ENCODE results near the gene RASGRP1. TPM values are rescaled to one million over a fixed set of nuclear protein-coding genes. Genes with fewer than 3 reads are reported as not detected.

Gene RASGRP1
- total and polyA plus RNA-seq, 12 donors = 0.13 to 2.8 (median 0.49) TPM

DNA sequence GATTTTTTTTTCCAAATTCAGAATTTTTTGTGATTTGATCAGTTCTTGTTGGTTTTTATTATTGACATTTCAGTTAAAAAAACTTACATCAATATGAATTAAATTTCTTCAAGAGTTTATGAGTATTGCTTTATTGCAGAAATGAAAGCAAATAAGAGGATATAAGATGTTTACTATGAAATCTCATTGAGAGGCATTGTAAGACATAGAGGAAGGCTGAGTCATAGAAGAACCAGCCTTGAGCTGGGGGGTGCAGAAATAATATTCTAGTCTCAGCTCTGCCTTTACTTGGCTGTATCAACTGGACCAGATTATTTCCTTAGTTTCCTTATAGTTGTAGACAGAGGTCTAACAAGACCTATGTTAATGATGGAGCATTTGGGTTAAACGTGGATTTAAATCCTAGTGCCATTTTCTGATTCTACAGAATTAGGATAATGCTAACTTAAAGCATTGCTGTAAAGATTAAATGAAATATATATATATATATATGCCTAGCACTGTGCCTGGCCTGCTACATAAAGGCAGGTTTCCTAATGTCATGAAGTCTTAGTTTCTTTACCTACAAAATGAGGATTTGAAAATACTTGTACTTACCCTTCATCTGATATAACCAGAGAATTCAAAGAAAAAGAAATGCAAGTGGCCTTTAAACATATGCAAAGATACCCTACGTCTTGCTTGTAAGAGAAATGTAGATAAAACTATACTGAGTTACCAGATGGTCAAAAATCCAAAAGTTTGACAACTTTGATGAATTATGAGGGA, 103.4 kb downstream of the RASGRP1 start:
- intact Hi-C loops (cut with DNase I) = no loop called here
- no peak overlapping the region for H3K4me3 ChIP-seq
- H3K36me3 ChIP-seq (replicated peaks in 1 of 2) = no peaks in the 10 kb centered on the region
- H3K27ac ChIP-seq = no peak overlapping the region
- DNase-seq = no peak
- no peaks in the 10 kb centered on the region for H3K9me3 ChIP-seq (replicated peaks in 1 of 3)
- no peak for TF ChIP-seq POLR2A (IDR thresholded peaks at IDR 0.05)
- TF ChIP-seq, protein P1, sequence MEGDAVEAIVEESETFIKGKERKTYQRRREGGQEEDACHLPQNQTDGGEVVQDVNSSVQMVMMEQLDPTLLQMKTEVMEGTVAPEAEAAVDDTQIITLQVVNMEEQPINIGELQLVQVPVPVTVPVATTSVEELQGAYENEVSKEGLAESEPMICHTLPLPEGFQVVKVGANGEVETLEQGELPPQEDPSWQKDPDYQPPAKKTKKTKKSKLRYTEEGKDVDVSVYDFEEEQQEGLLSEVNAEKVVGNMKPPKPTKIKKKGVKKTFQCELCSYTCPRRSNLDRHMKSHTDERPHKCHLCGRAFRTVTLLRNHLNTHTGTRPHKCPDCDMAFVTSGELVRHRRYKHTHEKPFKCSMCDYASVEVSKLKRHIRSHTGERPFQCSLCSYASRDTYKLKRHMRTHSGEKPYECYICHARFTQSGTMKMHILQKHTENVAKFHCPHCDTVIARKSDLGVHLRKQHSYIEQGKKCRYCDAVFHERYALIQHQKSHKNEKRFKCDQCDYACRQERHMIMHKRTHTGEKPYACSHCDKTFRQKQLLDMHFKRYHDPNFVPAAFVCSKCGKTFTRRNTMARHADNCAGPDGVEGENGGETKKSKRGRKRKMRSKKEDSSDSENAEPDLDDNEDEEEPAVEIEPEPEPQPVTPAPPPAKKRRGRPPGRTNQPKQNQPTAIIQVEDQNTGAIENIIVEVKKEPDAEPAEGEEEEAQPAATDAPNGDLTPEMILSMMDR (IDR thresholded peaks at IDR 0.05) = no peak
- H3K27me3 ChIP-seq = no peaks in the 10 kb centered on the region
- peaks cover 4 to 7% of the 10 kb centered on the region in 2 donors for H3K4me1 ChIP-seq (replicated peaks in 1 of 2)
- 87 to 95% (median 89%) methylated on average over 2 of the region's 2 CpGs for WGBS, 4 donors

DNA sequence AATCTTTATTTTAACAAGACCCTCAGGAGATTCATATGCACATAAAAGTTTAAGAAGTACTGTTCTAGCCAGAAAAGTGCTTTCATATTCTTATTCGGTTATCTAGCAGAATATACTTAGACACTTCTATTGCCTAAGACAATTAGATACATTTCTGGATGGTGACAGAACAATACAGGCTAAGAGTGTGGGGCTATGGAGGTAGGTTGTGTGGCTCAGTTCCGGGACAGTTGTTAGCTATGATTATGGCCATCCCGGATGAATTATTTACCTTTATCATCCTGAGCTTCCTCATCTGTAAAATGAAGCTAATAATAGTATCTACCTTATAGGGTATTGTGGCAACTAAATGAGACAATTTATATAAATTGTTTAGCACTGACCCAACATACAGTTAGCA, 104.1 kb downstream of the RASGRP1 start:
- Histone ChIP-seq H3K36me3 (replicated peaks in 1 of 2) (no peaks in the 10 kb centered on the region), H3K4me1 (replicated peaks in 1 of 2) (peaks cover 5 to 11% of the 10 kb centered on the region in 2 donors), H3K27ac (no peak overlapping the region), H3K9me3 (replicated peaks in 1 of 3) (no peaks in the 10 kb centered on the region), H3K27me3 (no peaks in the 10 kb centered on the region), H3K4me3 (no peak overlapping the region)
- DNase-seq = no peak
- 88 to 92% (median 90%) methylated on average over 3 of the region's 3 CpGs for WGBS, 4 donors
- intact Hi-C loops (cut with DNase I) = no loop called here
- TF ChIP-seq, protein P1 (IDR thresholded peaks at IDR 0.05) = no peak
- no peak for TF ChIP-seq POLR2A (IDR thresholded peaks at IDR 0.05)

DNA sequence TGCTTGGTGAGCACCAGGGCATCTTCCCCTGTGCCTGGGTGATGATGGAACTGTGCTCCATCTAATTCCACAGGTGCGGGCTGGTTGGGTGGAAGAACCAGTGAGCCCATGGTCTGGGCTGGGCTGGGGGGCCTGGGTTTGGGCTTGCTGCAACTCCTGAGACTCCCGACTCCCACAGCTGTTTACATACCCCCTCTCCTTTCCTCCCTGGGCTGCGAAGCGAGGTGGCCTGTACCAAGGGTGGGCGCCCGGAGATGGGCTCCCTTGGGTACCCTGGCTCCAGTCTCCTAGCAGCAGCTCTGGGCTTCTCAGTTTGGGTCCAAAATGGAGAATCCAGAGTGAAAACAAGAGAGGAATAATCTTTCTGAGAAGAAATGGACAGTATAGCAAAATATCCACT, 105.1 kb downstream of the RASGRP1 start:
- Histone ChIP-seq H3K27ac (no peak overlapping the region), H3K9me3 (replicated peaks in 1 of 3) (no peaks in the 10 kb centered on the region), H3K36me3 (replicated peaks in 1 of 2) (no peaks in the 10 kb centered on the region), H3K4me1 (replicated peaks in 1 of 2) (peaks cover 13 to 18% of the 10 kb centered on the region in 2 donors), H3K27me3 (no peaks in the 10 kb centered on the region), H3K4me3 (no peak overlapping the region)
- no peak for DNase-seq
- intact Hi-C loops (cut with DNase I) = no loop called here
- WGBS, 4 donors = 98 to 100% (median 99%) methylated on average over 4 to 6 of the region's 6 CpGs
- no peak for TF ChIP-seq POLR2A (IDR thresholded peaks at IDR 0.05)
- TF ChIP-seq, protein P1 (IDR thresholded peaks at IDR 0.05) = no peak

DNA sequence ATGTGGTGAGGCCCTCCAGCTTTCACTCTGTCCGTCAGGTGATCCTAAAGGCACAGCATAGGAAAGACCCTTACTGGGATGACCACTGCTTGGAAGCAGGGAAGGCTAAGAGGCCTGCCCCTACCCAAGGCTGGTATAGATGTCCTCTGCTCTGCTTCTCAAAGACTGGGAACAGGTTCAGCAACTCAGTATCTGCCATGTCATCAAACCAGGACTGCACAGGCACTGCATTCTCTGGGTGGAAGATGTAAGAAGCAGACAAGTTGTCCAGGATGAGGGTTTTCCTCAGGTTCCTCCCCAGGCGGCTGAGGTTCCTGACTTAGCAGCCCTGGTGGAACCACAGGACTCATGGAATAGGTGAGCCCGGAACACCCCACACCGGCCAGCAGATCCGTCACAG, 106.0 kb downstream of the RASGRP1 start:
- no peak overlapping the region for H3K4me3 ChIP-seq
- TF ChIP-seq, protein P1 (IDR thresholded peaks at IDR 0.05) = no peak
- TF ChIP-seq POLR2A (IDR thresholded peaks at IDR 0.05) = no peak
- intact Hi-C loops (cut with DNase I) = no loop called here
- peaks cover 9 to 14% of the 10 kb centered on the region in 2 donors for H3K4me1 ChIP-seq (replicated peaks in 1 of 2)
- H3K27me3 ChIP-seq = no peaks in the 10 kb centered on the region
- H3K9me3 ChIP-seq (replicated peaks in 1 of 3) = no peaks in the 10 kb centered on the region
- WGBS, 4 donors = 97 to 100% (median 99%) methylated on average over 2 to 5 of the region's 5 CpGs
- DNase-seq = no peak
- no peak overlapping the region for H3K27ac ChIP-seq
- H3K36me3 ChIP-seq (replicated peaks in 1 of 2) = no peaks in the 10 kb centered on the region
